Kidney (tissue), 14 donors: Measurements from ENCODE around the gene EVX2. TPM values are rescaled to one million over a fixed set of nuclear protein-coding genes. Genes with fewer than 3 reads are reported as not detected.

Source experiments
- DNase-seq, 5 donors: peaks; one replicate each; pipeline ENCODE4 v3.0.0-alpha.2; 2013 to 2020
- FAIRE-seq: peaks from 2 replicates; lab custom pipeline; 2012; peaks lifted over from hg19 to GRCh38; lab: Jason Lieb, UNC
- H3K27ac ChIP-seq, 2 donors: one replicate each; pipeline ENCODE4 v1.7.0; 2013; ENCODE audit warnings: low read depth in 2 of 2, low read length in 2 of 2, inconsistent platforms in 1 of 2
- H3K27me3 ChIP-seq: one replicate; pipeline ENCODE4 v1.7.1; 2013; ENCODE audit warnings: low read length, inconsistent platforms; ENCODE audit not compliant: control insufficient read depth, insufficient read depth
- H3K36me3 ChIP-seq, 3 donors: one replicate each; pipeline versions ENCODE4 v1.7.0 to v1.7.1; 2013; ENCODE audit warnings: low read length in 3 of 3, control low read depth in 1 of 3, inconsistent platforms in 1 of 3; ENCODE audit not compliant: insufficient read depth in 3 of 3, control insufficient read depth in 2 of 3
- H3K4me1 ChIP-seq, 3 donors: one replicate each; pipeline versions ENCODE4 v1.7.0 to v1.7.1; 2013; ENCODE audit warnings: low read length in 3 of 3, inconsistent platforms in 1 of 3, low read depth in 1 of 3; ENCODE audit not compliant: control insufficient read depth in 2 of 3, insufficient read depth in 2 of 3
- H3K4me3 ChIP-seq, 3 donors: one replicate each; pipeline versions ENCODE4 v1.7.0 to v1.8.1; 2013; ENCODE audit warnings: low read length in 3 of 3, control low read depth in 1 of 3, inconsistent platforms in 1 of 3
- H3K9ac ChIP-seq, 3 donors: one replicate each; pipeline versions ENCODE4 v1.7.0 to v1.7.1; 2013; ENCODE audit warnings: low read length in 3 of 3, control low read depth in 1 of 3, inconsistent platforms in 1 of 3
- H3K9me3 ChIP-seq, 3 donors: one replicate each; pipeline versions ENCODE4 v1.7.0 to v1.7.1; 2013; ENCODE audit warnings: low read length in 3 of 3, control low read depth in 1 of 3, inconsistent platforms in 1 of 3; ENCODE audit not compliant: control insufficient read depth in 2 of 3, insufficient read depth in 1 of 3
- CTCF ChIP-seq: IDR thresholded peaks from 3 replicates; pipeline ENCODE4 v1.5.1; 2012; ENCODE audit warnings: mild to moderate bottlenecking, moderate library complexity, borderline replicate concordance; ENCODE audit not compliant: insufficient read depth; ENCODE audit errors: extremely low read depth
- intact Hi-C: fragments of 100-400 bp; cut with DNase I; formaldehyde crosslinking; loops from one replicate; pipeline ENCODE4 v1.11.1; 2022
- polyA plus RNA-seq: library from polyadenylated mRNA; stranded (reverse); fragments of 350-450 nt; fragmentation: Illumina TruSeq; extraction: RNeasy Lipid Tissue Mini Kit (QIAGEN cat#74804); gene quantifications from one replicate; pipeline ENCODE4 v1.2.3, GENCODE V29; 2014; ENCODE audit warnings: low read depth, low replicate concordance; ENCODE audit not compliant: insufficient read depth
- total RNA-seq: library from RNA; stranded (reverse); fragmentation: NEBNext Ultra II Directional; extraction: Animal tissue kit (Norgen Biotek cat#: 25700); gene quantifications from one replicate; pipeline ENCODE4 v1.2.1, GENCODE V29; 2021
- donor health status: control.
- donor health status: control.
- donor health status: control.
- donor health status: control.
- donor health status: control.
- donor health status: DM: yes; HTN: yes; CAD: no.
- donor health status: Normal renal cell carcinoma (clear cell type).

The EVX2 gene
- total and polyA plus RNA-seq, 2 donors from 2014 or later = not detected

GRCh38 chr2:176072292-176072669, 11.5 kb downstream of the EVX2 start:
- DNase-seq (peak in 1 of 5 donors; percentile 3), FAIRE-seq (no peak)
- no peaks in the 10 kb centered on the region for H3K9me3 ChIP-seq
- H3K27me3 ChIP-seq = peaks cover 87% of the 10 kb centered on the region
- H3K27ac ChIP-seq = no peak overlapping the region
- TF ChIP-seq CTCF = no peak
- peaks cover 0 to 5% (median 4%) of the 10 kb centered on the region in 3 donors for H3K4me1 ChIP-seq
- H3K4me3 ChIP-seq = no peak overlapping the region
- H3K9ac ChIP-seq = no peak overlapping the region
- H3K36me3 ChIP-seq = no peaks in the 10 kb centered on the region
- intact Hi-C loops = no loop called here

GRCh38 chr2:176071330-176072291, 12.2 kb downstream of the EVX2 start:
- FAIRE-seq = no peak
- peak; percentile 27 to 58 (median 42) for DNase-seq

GRCh38 chr2:176068419-176068832, 15.3 kb downstream of the EVX2 start:
- FAIRE-seq = no peak

More at GRCh38 chr2:176071330-176072291, 12.2 kb downstream of the EVX2 start:
- H3K9me3 ChIP-seq = no peaks in the 10 kb centered on the region
- H3K27me3 ChIP-seq = peaks cover 86% of the 10 kb centered on the region
- H3K4me3 ChIP-seq = no peak overlapping the region
- no peak overlapping the region for H3K27ac ChIP-seq
- no peak overlapping the region for H3K9ac ChIP-seq
- intact Hi-C loops = no loop called here
- no peaks in the 10 kb centered on the region for H3K36me3 ChIP-seq
- H3K4me1 ChIP-seq = peaks cover 0 to 7% (median 5%) of the 10 kb centered on the region in 3 donors
- no peak for TF ChIP-seq CTCF

More at GRCh38 chr2:176068419-176068832, 15.3 kb downstream of the EVX2 start:
- H3K27me3 ChIP-seq = peaks cover 73% of the 10 kb centered on the region
- DNase-seq = peak in 4 of 5 donors; percentile 63 to 74 (median 68)
- peaks cover 0 to 7% (median 5%) of the 10 kb centered on the region in 3 donors for H3K4me1 ChIP-seq
- no peaks in the 10 kb centered on the region for H3K9me3 ChIP-seq
- TF ChIP-seq CTCF = no peak
- H3K36me3 ChIP-seq = no peaks in the 10 kb centered on the region
- H3K9ac ChIP-seq = no peak overlapping the region
- intact Hi-C loops = no loop called here
- no peak overlapping the region for H3K27ac ChIP-seq
- H3K4me3 ChIP-seq = no peak overlapping the region
